ENCODE measurements around the gene GLYATL2.

GRCh38 chr11:58893899-58894298, 49.4 kb upstream of the GLYATL2 start:
- TF ChIP-seq CTCF (optimal IDR thresholded peaks at IDR 0.05 in 1 of 3, IDR thresholded peaks at IDR 0.05 in 1 of 3, conservative IDR thresholded peaks at IDR 0.05 in 1 of 3; ENCODE audit: extremely low read depth in 1 of 3, insufficient read depth in 2 of 3, low read length in 3 of 3) = no peak
- TF ChIP-seq EZH2 (IDR thresholded peaks at IDR 0.05; ENCODE audit: low read length) = no peak

Measured in keratinocyte (primary cell).